RPMI8226 (cell line): ENCODE data around the gene HOXA5.

Experiments used
- DNase-seq: peaks from one replicate; pipeline ENCODE4 v3.0.0-alpha.2; 2015

Gene HOXA5

GRCh38 chr7:27170426-27171324 is 27.2 kb upstream of the HOXA5 start:
- no peak for DNase-seq

GRCh38 chr7:27169658-27170425 is 26.4 kb upstream of the HOXA5 start:
- DNase-seq = no peak

- DNase-seq = no peak
Measured at GRCh38 chr7:27168265-27168947, 24.9 kb upstream of the HOXA5 start.

GRCh38 chr7:27167916-27168264 is 24.4 kb upstream of the HOXA5 start:
- DNase-seq = no peak

- DNase-seq = no peak
Measured at GRCh38 chr7:27166531-27167505, 23.3 kb upstream of the HOXA5 start.

- DNase-seq = no peak
Measured at GRCh38 chr7:27165996-27166530, 22.6 kb upstream of the HOXA5 start.

- no peak for DNase-seq
Measured at GRCh38 chr7:27165089-27165995, 21.9 kb upstream of the HOXA5 start, which contains the start of gene HOXA9. HOXA9 (minus strand) TSS chr7:27165537; CDS start chr7:27165457, 80 bp downstream.

- DNase-seq = no peak
Measured at GRCh38 chr7:27164367-27165088, 21.0 kb upstream of the HOXA5 start.

- DNase-seq = no peak
Measured at GRCh38 chr7:27164045-27164366, 20.5 kb upstream of the HOXA5 start.

GRCh38 chr7:27163288-27164044 is 20.0 kb upstream of the HOXA5 start:
- no peak for DNase-seq

- no peak for DNase-seq
Measured at GRCh38 chr7:27162561-27163287, 19.2 kb upstream of the HOXA5 start.

- DNase-seq = no peak
Measured at GRCh38 chr7:27161721-27162560, 18.5 kb upstream of the HOXA5 start.

GRCh38 chr7:27161214-27161720 is 17.8 kb upstream of the HOXA5 start:
- no peak for DNase-seq

- DNase-seq = peak; percentile 70
Measured at GRCh38 chr7:27160546-27161213, 17.2 kb upstream of the HOXA5 start.

GRCh38 chr7:27160145-27160545 is 16.7 kb upstream of the HOXA5 start:
- DNase-seq = no peak

- DNase-seq = no peak
Measured at GRCh38 chr7:27159266-27160144, 16.0 kb upstream of the HOXA5 start.
